Choroid plexus epithelial cell (primary cell): ENCODE results near the gene TMEM248.
"Not testable (repeated sequence)": the region's sequence is repeated elsewhere in the genome, so short reads cannot be mapped to it uniquely, and the experiment has no call there.

Experiments used
- DNase-seq: peaks from one replicate; pipeline ENCODE4 v3.0.0-alpha.2; 2010; ENCODE audit warnings: low read depth
- H3K4me3 ChIP-seq: 2 replicates; pipeline ENCODE4 v1.5.1; 2011; ENCODE audit warnings: low read depth, mild to moderate bottlenecking, control low read depth, low read length, moderate library complexity
- CTCF ChIP-seq: conservative IDR thresholded peaks from 2 replicates; pipeline ENCODE4 v1.5.1; 2011; ENCODE audit warnings: low read depth, mild to moderate bottlenecking, control low read depth, inconsistent platforms, low read length, moderate library complexity

Gene TMEM248

GRCh38 chr7:66994691-66995049 is 73.6 kb downstream of the TMEM248 start:
- peak; percentile 46 for TF ChIP-seq CTCF
- peak; percentile 81 for DNase-seq
- H3K4me3 ChIP-seq, result peak overlapping the region; percentile 74

GRCh38 chr7:66995050-66995776 is 74.2 kb downstream of the TMEM248 start, which contains the start of gene SBDS:
TSS of gene SBDS (minus strand) at chr7:66995586. CDS start at chr7:66995417, 169 bp downstream.
- peak within 1 kb of the TSS; percentile 74 for H3K4me3 ChIP-seq

GRCh38 chr7:66996444-66997191 is 75.6 kb downstream of the TMEM248 start, which contains the start of gene TYW1:
TSS of gene TYW1 (plus strand) at chr7:66996833. CDS start at chr7:66996979, 146 bp downstream.
- DNase-seq, result peak; percentile 98
- H3K4me3 ChIP-seq, result peak within 1 kb of the TSS; percentile 73

More at GRCh38 chr7:66995050-66995776, 74.2 kb downstream of the TMEM248 start, which contains the start of gene SBDS:
- peak; percentile 99 for DNase-seq

GRCh38 chr7:67000601-67001258 is 79.7 kb downstream of the TMEM248 start:
- DNase-seq, result peak; percentile 21
- H3K4me3 ChIP-seq, result not testable (repeated sequence)

- not testable (repeated sequence) for DNase-seq, H3K4me3 ChIP-seq
These were observed 83.1 kb downstream of the TMEM248 start for GRCh38 chr7:67004145-67004544.

GRCh38 chr7:67006965-67007364 is 85.9 kb downstream of the TMEM248 start:
- H3K4me3 ChIP-seq, result no peak overlapping the region
- no peak for TF ChIP-seq CTCF

More at GRCh38 chr7:67006965-67007364, 85.9 kb downstream of the TMEM248 start:
- no peak for DNase-seq
